Gastroesophageal sphincter (tissue), 3 donors: ENCODE results near the gene CCDC85B.

Experiments used
- CTCF ChIP-seq, 4 experiments: fragments of 200-600 bp in 2 of 4; fragments of 450-650 bp in 2 of 4; sonication (generic) in 1 of 4; IDR thresholded peaks; one replicate each; pipeline ENCODE4 v1.5.1; 2017 to 2019; ENCODE audit warnings: antibody characterized with exemption in 4 of 4, mild to moderate bottlenecking in 2 of 4, moderate library complexity in 2 of 4
- POLR2A ChIP-seq, 2 donors: fragments of 450-650 bp; IDR thresholded peaks; one replicate each; pipeline ENCODE4 v1.6.1; 2017; ENCODE audit warnings: antibody characterized with exemption in 2 of 2, mild to moderate bottlenecking in 2 of 2, moderate library complexity in 1 of 2

GRCh38 chr11:65869643-65870306 is 20.7 kb upstream of the CCDC85B start:
- TF ChIP-seq CTCF (IDR thresholded peaks at IDR 0.05) (no peak), POLR2A (IDR thresholded peaks at IDR 0.05) (no peak)
